A549 treated with DMSO at 1 μM for 4 hours (cell line): ENCODE data around the gene FEM1B. TPM values are rescaled to one million over a fixed set of nuclear protein-coding genes. Genes with fewer than 3 reads are reported as not detected.

Source experiments
- total RNA-seq: library from RNA; stranded (reverse); fragments of 200-300 nt; extraction: Qiagen RNA extraction; gene quantifications from 5 replicates; pipeline ENCODE4 v1.2.3, GENCODE V29; 2022; ENCODE audit warnings: low read depth

FEM1B gene
- 21.1 to 32.1 TPM (median 27.5 TPM) in 5 replicates for total RNA-seq

DNA sequence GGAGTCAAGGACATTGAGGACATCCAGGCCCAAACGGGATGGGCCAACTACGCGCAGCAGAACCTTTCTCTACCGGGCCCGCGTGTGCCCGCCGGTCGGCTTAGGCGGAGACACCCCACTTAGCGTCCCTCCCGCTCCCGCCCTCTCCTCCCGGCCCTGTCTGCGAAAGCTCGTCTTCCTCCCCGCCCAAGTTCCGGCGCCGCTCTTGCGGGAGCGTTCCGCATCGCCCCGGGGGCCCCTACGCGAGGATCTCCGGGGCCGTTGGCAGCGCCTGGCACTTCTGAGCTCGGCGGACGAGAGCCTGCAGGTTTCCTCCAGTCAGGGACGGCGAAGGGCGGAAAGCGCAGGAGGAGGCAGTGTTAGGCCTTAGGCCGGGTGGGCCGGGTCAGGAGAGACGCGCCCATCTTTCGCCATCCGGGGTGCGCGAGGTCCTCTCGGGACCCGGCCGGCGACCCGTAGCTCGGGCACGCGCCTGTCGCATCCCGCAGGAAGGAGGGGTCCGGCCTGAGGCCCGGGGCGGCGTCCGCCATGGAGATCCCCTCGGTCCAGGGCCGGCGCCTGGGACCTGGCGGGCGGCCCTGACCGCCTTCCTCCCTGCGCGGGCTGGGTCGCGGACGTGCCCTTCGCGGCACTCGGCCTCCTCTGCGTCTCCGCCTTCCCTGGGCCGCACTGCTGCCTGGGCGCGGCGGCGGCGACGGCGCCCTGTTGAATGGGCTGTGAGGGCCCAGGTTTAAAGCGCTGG lies at the start of gene FEM1B:
Gene FEM1B (plus strand): TSS at position 143 of the 742 bp plus-strand sequence. CDS start 673 bp downstream, outside the sequence.

DNA sequence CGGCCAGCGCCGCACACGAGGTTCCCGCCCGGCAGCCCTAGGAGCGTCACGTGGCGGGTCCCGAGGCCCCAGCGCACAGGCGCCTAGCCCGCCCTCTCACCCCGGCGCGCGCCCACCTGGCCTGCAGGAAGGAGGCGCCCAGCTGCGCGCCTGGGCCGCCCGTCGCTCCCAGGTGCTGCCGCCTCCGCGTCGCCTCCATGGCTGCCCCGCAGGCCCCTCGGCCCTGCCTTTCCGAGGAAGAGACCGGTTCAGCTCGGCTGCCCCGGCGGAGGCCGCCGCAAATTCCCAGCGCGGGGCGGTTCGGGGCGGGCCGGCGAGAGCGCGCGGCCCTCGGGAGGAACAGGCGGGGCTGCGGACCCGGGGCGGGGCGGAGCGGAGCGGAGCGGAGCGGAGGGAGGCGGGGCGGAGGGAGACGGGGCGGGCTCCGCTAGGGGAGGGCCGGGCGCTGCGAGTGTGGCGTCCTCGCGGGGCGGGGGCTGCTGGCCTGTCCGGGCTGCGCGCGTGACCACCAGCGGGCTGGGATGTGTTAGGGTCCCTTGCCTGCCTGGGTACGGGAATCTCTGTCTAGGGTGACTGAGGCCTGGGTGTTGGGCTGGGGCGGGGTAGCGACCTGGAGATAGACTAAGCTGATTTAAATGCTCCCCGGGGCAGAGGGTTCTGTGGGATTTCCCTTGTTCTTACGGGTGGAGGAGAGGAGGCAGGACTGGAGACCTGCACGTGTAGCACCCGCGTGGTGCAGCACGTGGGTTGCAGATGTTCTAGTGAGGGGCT lies 48.0 kb upstream of the FEM1B start, which contains the start of gene CLN6:
Gene CLN6 (minus strand): TSS at position 343 of the 771 bp plus-strand sequence. CDS start 144 bp downstream, at position 199.

Other genes with a start within 250 kb of the FEM1B start
- gene PIAS1, start 223.4 kb upstream of the FEM1B start, total RNA-seq = 16.7 to 23.8 TPM (median 21.1 TPM) in 5 replicates
- 6.9 to 10.6 TPM (median 9.2 TPM) in 5 replicates for gene CALML4, start 72.4 kb upstream of the FEM1B start, total RNA-seq
- 67.4 to 87.5 TPM (median 80.2 TPM) in 5 replicates for gene CLN6, start 48.0 kb upstream of the FEM1B start, total RNA-seq
- gene ITGA11, start 154.4 kb downstream of the FEM1B start, total RNA-seq = 2.9 to 8.7 TPM (median 6.3 TPM) in 5 replicates